Neural cell (in vitro differentiated cells): Measurements from ENCODE around the gene KIRREL2. TPM values are rescaled to one million over a fixed set of nuclear protein-coding genes. Genes with fewer than 3 reads are reported as not detected.

Source experiments
- H2AFZ ChIP-seq: fragments of 200-600, 300-800 bp; sonication (generic), shearing (Covaris generic); 2 replicates; pipeline ENCODE4 v1.6.0; 2014; ENCODE audit warnings: low read depth, mild to moderate bottlenecking, antibody characterized with exemption, low read length, moderate library complexity
- H3F3A ChIP-seq: fragments of 200-600 bp; shearing (Covaris generic); 2 replicates; pipeline ENCODE4 v1.6.1; 2016; ENCODE audit warnings: mild to moderate bottlenecking, moderate library complexity, mixed read lengths, antibody characterized with exemption, low read length; ENCODE audit not compliant: insufficient read depth, poor library complexity, severe bottlenecking
- H3K27ac ChIP-seq: fragments of 200-600, 300-800 bp; sonication (generic), shearing (Covaris generic); 2 replicates; pipeline ENCODE4 v1.5.1; 2014; ENCODE audit warnings: mild to moderate bottlenecking, low read length, moderate library complexity
- H3K27me3 ChIP-seq: fragments of 300-800, 200-600 bp; sonication (generic), shearing (Covaris generic); 2 replicates; pipeline ENCODE4 v1.6.0; 2014; ENCODE audit warnings: mild to moderate bottlenecking, low read depth, low read length, moderate library complexity; ENCODE audit not compliant: insufficient read depth
- H3K36me3 ChIP-seq: fragments of 300-800, 200-600 bp; sonication (generic), shearing (Covaris generic); 2 replicates; pipeline ENCODE4 v1.5.1; 2014; ENCODE audit warnings: mild to moderate bottlenecking, antibody characterized with exemption, low read length, moderate library complexity; ENCODE audit not compliant: insufficient read depth
- H3K4me2 ChIP-seq: fragments of 300-800, 200-600 bp; sonication (generic), shearing (Covaris generic); 2 replicates; pipeline ENCODE4 v1.6.0; 2014; ENCODE audit warnings: mild to moderate bottlenecking, low read length
- H3K4me3 ChIP-seq: fragments of 300-800, 200-600 bp; sonication (generic), shearing (Covaris generic); 2 replicates; pipeline ENCODE4 v1.5.1; 2014; ENCODE audit warnings: mild to moderate bottlenecking, low read length, moderate library complexity
- H3K79me2 ChIP-seq: fragments of 200-600 bp; shearing (Covaris generic); replicated peaks from 2 replicates; pipeline ENCODE4 v1.6.0; 2014; ENCODE audit warnings: mild to moderate bottlenecking, low read length, moderate library complexity; ENCODE audit not compliant: insufficient read depth
- H3K9ac ChIP-seq: fragments of 300-800, 200-600 bp; sonication (generic), shearing (Covaris generic); 2 replicates; pipeline ENCODE4 v1.6.1; 2016; ENCODE audit warnings: mild to moderate bottlenecking, low read length, mixed read lengths
- H3K9me2 ChIP-seq: fragments of 200-600 bp; shearing (Covaris generic); 2 replicates; pipeline ENCODE4 v1.6.1; 2016; ENCODE audit warnings: mild to moderate bottlenecking, low read length, mixed read lengths; ENCODE audit not compliant: insufficient read depth
- H3K9me3 ChIP-seq: fragments of 200-600, 300-800 bp; sonication (generic), shearing (Covaris generic); 2 replicates; pipeline ENCODE4 v1.6.1; 2016; ENCODE audit warnings: mild to moderate bottlenecking, mixed run types, low read length, moderate library complexity, mixed read lengths
- H4K20me1 ChIP-seq: fragments of 200-600 bp; shearing (Covaris generic); 2 replicates; pipeline ENCODE4 v1.6.1; 2016; ENCODE audit warnings: mild to moderate bottlenecking, mixed run types; ENCODE audit not compliant: insufficient read depth
- EP300 ChIP-seq: fragments of 450-650 bp; conservative IDR thresholded peaks from 2 replicates; pipeline ENCODE4 v1.6.1; 2014; ENCODE audit warnings: antibody characterized with exemption, mild to moderate bottlenecking, moderate library complexity; ENCODE audit not compliant: poor library complexity, severe bottlenecking
- EZH2 ChIP-seq: fragments of 200-600, 300-800 bp; shearing (Covaris generic), sonication (generic); IDR thresholded peaks from 2 replicates; pipeline ENCODE4 v1.6.1; 2014; ENCODE audit warnings: antibody characterized with exemption, low read length, borderline replicate concordance, mild to moderate bottlenecking; ENCODE audit not compliant: insufficient read depth, poor library complexity, severe bottlenecking
- MXI1 ChIP-seq: fragments of 450-650 bp; conservative IDR thresholded peaks from 2 replicates; pipeline ENCODE4 v1.6.1; 2014; ENCODE audit warnings: antibody characterized with exemption, mild to moderate bottlenecking; ENCODE audit not compliant: poor library complexity, severe bottlenecking
- POLR2AphosphoS5 ChIP-seq: IDR thresholded peaks from 2 replicates; pipeline ENCODE4 v1.6.1; 2012
- RAD21 ChIP-seq: fragments of 450-650 bp; conservative IDR thresholded peaks from 2 replicates; pipeline ENCODE4 v1.6.1; 2014; ENCODE audit warnings: antibody characterized with exemption, mild to moderate bottlenecking, moderate library complexity
- REST ChIP-seq: IDR thresholded peaks from 2 replicates; pipeline ENCODE4 v1.6.1; 2012; ENCODE audit warnings: borderline replicate concordance
- SMC3 ChIP-seq: fragments of 450-650 bp; conservative IDR thresholded peaks from 2 replicates; pipeline ENCODE4 v1.6.1; 2014; ENCODE audit warnings: antibody characterized with exemption, mild to moderate bottlenecking, moderate library complexity; ENCODE audit not compliant: poor library complexity
- TAF1 ChIP-seq: IDR thresholded peaks from 2 replicates; pipeline ENCODE4 v1.6.1; 2012; ENCODE audit warnings: low read depth
- polyA plus RNA-seq: library from polyadenylated mRNA; depleted of rRNA; stranded (reverse); fragments of >200 nt; gene quantifications from 2 replicates; pipeline ENCODE4 v1.2.3, GENCODE V29; 2014
- TF ChIP-seq, protein P1 (sequence below): fragments of 450-650 bp; IDR thresholded peaks from 2 replicates; pipeline ENCODE4 v1.5.1; 2014; ENCODE audit warnings: antibody characterized with exemption, mild to moderate bottlenecking, moderate library complexity; ENCODE audit not compliant: poor library complexity, severe bottlenecking

Gene KIRREL2
- polyA plus RNA-seq, 1 donor from 2014 or later: 0.79 TPM

DNA sequence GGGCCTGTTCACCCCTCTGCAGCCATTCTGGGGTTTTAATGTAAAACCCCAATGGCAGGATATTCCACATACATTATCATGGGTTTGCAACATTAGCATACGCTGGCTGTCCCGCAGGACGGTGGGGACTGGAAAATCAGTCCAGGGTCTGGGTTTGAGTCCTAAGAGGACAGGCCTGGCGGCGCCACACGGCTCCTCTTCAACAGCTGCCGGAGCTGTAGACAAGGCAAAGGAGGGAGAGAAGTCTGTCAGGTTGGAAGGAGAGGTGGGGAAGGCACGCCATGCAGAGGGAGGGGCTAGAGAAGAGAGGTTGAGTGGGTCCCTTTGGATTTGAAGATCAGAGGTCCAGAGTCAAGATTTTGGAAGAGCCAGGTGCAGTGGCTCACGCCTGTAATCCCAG is 31.7 kb downstream of the KIRREL2 start:
- Histone ChIP-seq H2AFZ (no peak overlapping the region), H3K27ac (no peak overlapping the region), H3K79me2 (no peaks in the 10 kb centered on the region), H3K9me2 (no peaks in the 10 kb centered on the region), H3K4me3 (no peak overlapping the region), H3K9me3 (no peaks in the 10 kb centered on the region), H4K20me1 (no peaks in the 10 kb centered on the region), H3K27me3 (no peaks in the 10 kb centered on the region), H3K9ac (no peak overlapping the region), H3K4me2 (no peak overlapping the region), H3F3A (no peaks in the 10 kb centered on the region), H3K36me3 (peaks cover 3% of the 10 kb centered on the region)
- TF ChIP-seq, protein P1, sequence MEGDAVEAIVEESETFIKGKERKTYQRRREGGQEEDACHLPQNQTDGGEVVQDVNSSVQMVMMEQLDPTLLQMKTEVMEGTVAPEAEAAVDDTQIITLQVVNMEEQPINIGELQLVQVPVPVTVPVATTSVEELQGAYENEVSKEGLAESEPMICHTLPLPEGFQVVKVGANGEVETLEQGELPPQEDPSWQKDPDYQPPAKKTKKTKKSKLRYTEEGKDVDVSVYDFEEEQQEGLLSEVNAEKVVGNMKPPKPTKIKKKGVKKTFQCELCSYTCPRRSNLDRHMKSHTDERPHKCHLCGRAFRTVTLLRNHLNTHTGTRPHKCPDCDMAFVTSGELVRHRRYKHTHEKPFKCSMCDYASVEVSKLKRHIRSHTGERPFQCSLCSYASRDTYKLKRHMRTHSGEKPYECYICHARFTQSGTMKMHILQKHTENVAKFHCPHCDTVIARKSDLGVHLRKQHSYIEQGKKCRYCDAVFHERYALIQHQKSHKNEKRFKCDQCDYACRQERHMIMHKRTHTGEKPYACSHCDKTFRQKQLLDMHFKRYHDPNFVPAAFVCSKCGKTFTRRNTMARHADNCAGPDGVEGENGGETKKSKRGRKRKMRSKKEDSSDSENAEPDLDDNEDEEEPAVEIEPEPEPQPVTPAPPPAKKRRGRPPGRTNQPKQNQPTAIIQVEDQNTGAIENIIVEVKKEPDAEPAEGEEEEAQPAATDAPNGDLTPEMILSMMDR: no peak
- no peak for TF ChIP-seq TAF1
- no peak for TF ChIP-seq SMC3
- TF ChIP-seq MXI1: no peak

DNA sequence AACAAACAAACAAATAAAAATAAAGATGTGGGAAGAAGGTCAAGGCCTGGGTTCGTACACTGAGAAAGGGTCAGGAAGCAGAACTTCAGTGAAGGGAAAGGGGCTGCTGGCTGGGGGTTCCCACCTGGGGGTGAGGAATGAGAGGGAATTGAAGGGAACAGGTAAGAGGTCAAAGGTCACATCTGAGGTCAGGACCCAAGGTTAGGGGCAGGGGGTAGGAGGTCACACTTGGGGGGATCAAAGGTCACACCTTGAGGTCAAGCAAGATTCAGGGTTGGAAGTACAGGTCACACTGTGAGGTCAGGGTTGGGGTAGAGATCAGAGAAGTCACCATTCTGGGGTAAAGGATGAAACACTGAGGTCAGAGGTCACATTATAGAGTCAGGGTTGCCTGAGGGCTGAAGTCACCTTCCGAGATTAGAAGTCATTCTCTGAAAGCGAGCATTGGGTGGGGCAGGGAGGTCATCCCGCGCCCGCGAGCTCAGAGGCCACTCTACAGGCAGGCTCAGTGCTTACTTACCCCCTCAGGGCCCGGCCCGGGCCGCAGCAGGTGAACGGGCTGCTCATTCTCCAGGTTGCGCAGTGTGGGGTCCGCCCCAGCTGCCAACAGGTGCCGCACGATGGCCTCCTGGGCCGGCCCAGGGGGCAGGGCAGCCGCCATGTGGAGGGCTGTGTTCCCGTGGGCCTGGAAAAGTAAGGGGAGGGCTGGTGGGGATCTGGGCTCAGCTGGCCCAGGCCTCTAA is 32.8 kb downstream of the KIRREL2 start:
- TF ChIP-seq RAD21 (no peak), EP300 (no peak), MXI1 (no peak), SMC3 (no peak), TAF1 (no peak), REST (no peak), EZH2 (no peak), POLR2AphosphoS5 (no peak)
- TF ChIP-seq, protein P1: no peak
- no peaks in the 10 kb centered on the region for H3F3A ChIP-seq

More for the DNA sequence above, 32.8 kb downstream of the KIRREL2 start:
- no peaks in the 10 kb centered on the region for H4K20me1 ChIP-seq
- H3K36me3 ChIP-seq: peaks cover 3% of the 10 kb centered on the region
- no peak overlapping the region for H3K4me2 ChIP-seq
- no peak overlapping the region for H3K9ac ChIP-seq
- no peak overlapping the region for H2AFZ ChIP-seq
- H3K79me2 ChIP-seq: no peaks in the 10 kb centered on the region
- H3K4me3 ChIP-seq: no peak overlapping the region
- no peaks in the 10 kb centered on the region for H3K27me3 ChIP-seq
- no peak overlapping the region for H3K27ac ChIP-seq
- no peaks in the 10 kb centered on the region for H3K9me2 ChIP-seq
- no peaks in the 10 kb centered on the region for H3K9me3 ChIP-seq
